H1 (cell line): ENCODE results near the gene VSTM2B. TPM values are rescaled to one million over a fixed set of nuclear protein-coding genes. Genes with fewer than 3 reads are reported as not detected.

Source experiments
- ASH2L ChIP-seq: fragments of 200-600, 300-600 bp; sonication (generic); IDR thresholded peaks from one replicate; pipeline ENCODE4 v1.7.1; 2017; ENCODE audit warnings: low read length
- CHD1 ChIP-seq: IDR thresholded peaks from 2 replicates; pipeline ENCODE4 v1.6.1; 2012; ENCODE audit warnings: low read depth, low read length, improper control_type of control experiment
- CTBP2 ChIP-seq: IDR thresholded peaks from 2 replicates; pipeline ENCODE4 v1.7.0; 2011; ENCODE audit warnings: borderline replicate concordance, mild to moderate bottlenecking, moderate library complexity, mixed read lengths, low read length; ENCODE audit not compliant: insufficient read depth, insufficient read length
- FOSL1 ChIP-seq: IDR thresholded peaks from 2 replicates; pipeline ENCODE4 v1.6.1; 2011; ENCODE audit warnings: mild to moderate bottlenecking, low read depth, low read length, moderate library complexity; ENCODE audit not compliant: insufficient read depth
- JUN ChIP-seq: IDR thresholded peaks from 2 replicates; pipeline ENCODE4 v1.6.1; 2011; ENCODE audit warnings: low read depth, mild to moderate bottlenecking, improper control_type of control experiment, low read length
- JUND ChIP-seq: IDR thresholded peaks from 2 replicates; pipeline ENCODE4 v1.6.1; 2011; ENCODE audit warnings: mild to moderate bottlenecking, improper control_type of control experiment, low read length
- KDM5A ChIP-seq: fragments of 200-600 bp; IDR thresholded peaks from 2 replicates; pipeline ENCODE4 v1.7.1; 2012; ENCODE audit warnings: mild to moderate bottlenecking, low read length, inconsistent platforms, mixed read lengths
- NRF1 ChIP-seq: IDR thresholded peaks from 2 replicates; pipeline ENCODE4 v1.6.1; 2011; ENCODE audit warnings: mild to moderate bottlenecking, low read depth, low read length, improper control_type of control experiment
- PHF8 ChIP-seq: fragments of 200-600 bp; sonication (generic); conservative IDR thresholded peaks from 2 replicates; pipeline ENCODE4 v1.7.1; 2012; ENCODE audit warnings: low read depth, mild to moderate bottlenecking, inconsistent platforms, low read length, moderate library complexity
- RAD21 ChIP-seq, 2 experiments: IDR thresholded peaks in 1 of 2; conservative IDR thresholded peaks in 1 of 2; 2 replicates each; pipeline ENCODE4 v1.6.1; 2011; ENCODE audit warnings: low read depth in 2 of 2, low read length in 2 of 2, improper control_type of control experiment in 1 of 2, inconsistent platforms in 1 of 2, mild to moderate bottlenecking in 1 of 2, moderate library complexity in 1 of 2
- RFX5 ChIP-seq: IDR thresholded peaks from 2 replicates; pipeline ENCODE4 v1.6.1; 2011; ENCODE audit warnings: low read depth, low read length, improper control_type of control experiment, borderline replicate concordance
- SIN3A ChIP-seq, 2 experiments: IDR thresholded peaks in 1 of 2; conservative IDR thresholded peaks in 1 of 2; 2 replicates each; pipeline ENCODE4 v1.6.1; 2011 to 2012; ENCODE audit warnings: low read length in 2 of 2, improper control_type of control experiment in 1 of 2, low read depth in 1 of 2, mild to moderate bottlenecking in 1 of 2
- SUZ12 ChIP-seq: fragments of 200-600 bp; sonication (generic); IDR thresholded peaks from 2 replicates; pipeline ENCODE4 v1.6.1; 2012; ENCODE audit warnings: mild to moderate bottlenecking, inconsistent platforms, low read length, moderate library complexity, mixed read lengths
- TAF7 ChIP-seq: optimal IDR thresholded peaks from 2 replicates; pipeline ENCODE3; 2011; ENCODE audit warnings: low read depth, mild to moderate bottlenecking, inconsistent platforms, low read length, moderate library complexity, borderline replicate concordance
- TBP ChIP-seq: IDR thresholded peaks from 2 replicates; pipeline ENCODE4 v1.6.1; 2011; ENCODE audit warnings: low read depth, low read length, improper control_type of control experiment
- YY1 ChIP-seq: IDR thresholded peaks from 2 replicates; pipeline ENCODE4 v1.6.1; 2011; ENCODE audit warnings: low read depth, mild to moderate bottlenecking, low read length
- polyA plus RNA-seq, 7 experiments: library from polyadenylated mRNA; depleted of rRNA in 3 of 7; stranded (reverse) in 5 of 7; unstranded in 2 of 7; fragments of >200 nt in 5 of 7; fragments of 200-250 nt in 2 of 7; gene quantifications; 1 replicate in 5 of 7; 2 replicates in 1 of 7; 4 replicates in 1 of 7; pipeline versions ENCODE4 v1.2.1 to v1.2.3, GENCODE V29; 2011 to 2013; ENCODE audit warnings: missing spikeins in 2 of 7, mixed read lengths in 2 of 7
- total RNA-seq: library from RNA; stranded (reverse); fragmentation: NEBNext Ultra II Directional; extraction: Animal tissue kit (Norgen Biotek cat#: 25700); gene quantifications from 2 replicates; pipeline ENCODE4 v1.2.1, GENCODE V29; 2021
- TF ChIP-seq, protein P1 (sequence below), 3 experiments: IDR thresholded peaks; 1 replicate in 2 of 3; 2 replicates in 1 of 3; pipeline versions ENCODE4 v1.5.1 to v1.6.1; 2011; ENCODE audit warnings: low read length in 3 of 3, mild to moderate bottlenecking in 3 of 3, inconsistent platforms in 2 of 3, low read depth in 1 of 3, moderate library complexity in 1 of 3; ENCODE audit not compliant: insufficient read depth in 1 of 3; ENCODE audit errors: control extremely low read depth in 1 of 3
- TF ChIP-seq, protein P2 (sequence below): IDR thresholded peaks from 2 replicates; pipeline ENCODE4 v1.6.1; 2012; ENCODE audit warnings: low read length, inconsistent platforms

Gene VSTM2B
- total and polyA plus RNA-seq, 2 of the 8 experiments (the other 6 are each of a cell fraction or from before 2014, with no cell fraction given): 0.82 to 1.5 TPM

- TF ChIP-seq, protein P1, sequence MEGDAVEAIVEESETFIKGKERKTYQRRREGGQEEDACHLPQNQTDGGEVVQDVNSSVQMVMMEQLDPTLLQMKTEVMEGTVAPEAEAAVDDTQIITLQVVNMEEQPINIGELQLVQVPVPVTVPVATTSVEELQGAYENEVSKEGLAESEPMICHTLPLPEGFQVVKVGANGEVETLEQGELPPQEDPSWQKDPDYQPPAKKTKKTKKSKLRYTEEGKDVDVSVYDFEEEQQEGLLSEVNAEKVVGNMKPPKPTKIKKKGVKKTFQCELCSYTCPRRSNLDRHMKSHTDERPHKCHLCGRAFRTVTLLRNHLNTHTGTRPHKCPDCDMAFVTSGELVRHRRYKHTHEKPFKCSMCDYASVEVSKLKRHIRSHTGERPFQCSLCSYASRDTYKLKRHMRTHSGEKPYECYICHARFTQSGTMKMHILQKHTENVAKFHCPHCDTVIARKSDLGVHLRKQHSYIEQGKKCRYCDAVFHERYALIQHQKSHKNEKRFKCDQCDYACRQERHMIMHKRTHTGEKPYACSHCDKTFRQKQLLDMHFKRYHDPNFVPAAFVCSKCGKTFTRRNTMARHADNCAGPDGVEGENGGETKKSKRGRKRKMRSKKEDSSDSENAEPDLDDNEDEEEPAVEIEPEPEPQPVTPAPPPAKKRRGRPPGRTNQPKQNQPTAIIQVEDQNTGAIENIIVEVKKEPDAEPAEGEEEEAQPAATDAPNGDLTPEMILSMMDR (IDR thresholded peaks at IDR 0.05; ENCODE audit: control extremely low read depth in 1 of 3, insufficient read depth in 1 of 3, low read depth in 1 of 3, low read length in 3 of 3): peak; percentile 83 to 92 (median 87)
- TF ChIP-seq CTBP2 (no peak), RAD21 (IDR thresholded peaks at IDR 0.05 in 1 of 2, conservative IDR thresholded peaks at IDR 0.05 in 1 of 2; ENCODE audit: low read depth in 2 of 2, low read length in 2 of 2) (peak; percentile 83 to 88), TBP (peak; percentile 34; the same call in 1 of the 2 replicates), ASH2L (no peak), SIN3A (conservative IDR thresholded peaks at IDR 0.05 in 1 of 2, IDR thresholded peaks at IDR 0.05 in 1 of 2; ENCODE audit: low read depth in 1 of 2, low read length in 2 of 2) (no peak), JUND (no peak), RFX5 (no peak), NRF1 (no peak), CHD1 (no peak), FOSL1 (no peak), JUN (no peak), TAF7 (no peak), PHF8 (no peak), KDM5A (no peak), YY1 (no peak), SUZ12 (no peak)
- TF ChIP-seq, protein P2, sequence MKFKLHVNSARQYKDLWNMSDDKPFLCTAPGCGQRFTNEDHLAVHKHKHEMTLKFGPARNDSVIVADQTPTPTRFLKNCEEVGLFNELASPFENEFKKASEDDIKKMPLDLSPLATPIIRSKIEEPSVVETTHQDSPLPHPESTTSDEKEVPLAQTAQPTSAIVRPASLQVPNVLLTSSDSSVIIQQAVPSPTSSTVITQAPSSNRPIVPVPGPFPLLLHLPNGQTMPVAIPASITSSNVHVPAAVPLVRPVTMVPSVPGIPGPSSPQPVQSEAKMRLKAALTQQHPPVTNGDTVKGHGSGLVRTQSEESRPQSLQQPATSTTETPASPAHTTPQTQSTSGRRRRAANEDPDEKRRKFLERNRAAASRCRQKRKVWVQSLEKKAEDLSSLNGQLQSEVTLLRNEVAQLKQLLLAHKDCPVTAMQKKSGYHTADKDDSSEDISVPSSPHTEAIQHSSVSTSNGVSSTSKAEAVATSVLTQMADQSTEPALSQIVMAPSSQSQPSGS: no peak
Observed at GRCh38 chr19:29478578-29479565, 46.9 kb upstream of the VSTM2B start (continued).
